Activated CD8-positive, alpha-beta memory T cell treated with anti-CD3 and anti-CD28 coated beads, Interleukin-2, amount 50 U/mL, for 1 hour (primary cell): ENCODE measurements around the gene HAL.

Source experiments
- DNase-seq: peaks from one replicate; pipeline ENCODE4 v3.0.0-alpha.2; 2020; ENCODE audit errors: extremely low read depth

The HAL gene

DNA sequence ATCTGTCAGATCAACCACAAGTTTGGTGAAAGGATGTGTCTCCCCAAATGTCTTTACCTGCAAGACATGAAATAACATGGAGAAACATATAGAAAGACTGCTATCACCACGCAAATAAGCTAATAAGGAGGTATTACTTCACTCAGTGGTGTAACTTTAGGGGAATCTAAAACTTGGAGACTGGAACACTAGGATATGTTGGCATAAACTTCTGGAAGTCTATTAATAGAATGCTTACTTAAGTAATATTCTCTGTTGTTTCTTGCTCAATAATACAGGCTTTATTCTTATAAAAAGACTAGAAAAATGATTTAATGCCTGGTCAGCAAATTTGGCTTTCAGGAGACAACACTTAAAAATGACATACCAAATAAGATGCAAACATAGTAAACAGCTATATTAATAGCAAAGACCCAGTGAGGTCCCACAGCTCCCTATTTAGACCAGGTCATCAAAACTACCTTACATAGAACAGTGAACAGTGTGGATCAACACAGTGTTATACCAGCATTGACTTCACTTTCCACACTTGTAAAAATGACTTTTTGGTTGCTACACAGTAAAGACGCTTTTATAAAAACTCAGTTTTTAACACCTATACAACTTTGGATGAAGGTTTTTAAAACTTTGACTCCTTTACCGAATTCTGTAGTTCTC, 18.9 kb upstream of the HAL start:
- DNase-seq = no peak

DNA sequence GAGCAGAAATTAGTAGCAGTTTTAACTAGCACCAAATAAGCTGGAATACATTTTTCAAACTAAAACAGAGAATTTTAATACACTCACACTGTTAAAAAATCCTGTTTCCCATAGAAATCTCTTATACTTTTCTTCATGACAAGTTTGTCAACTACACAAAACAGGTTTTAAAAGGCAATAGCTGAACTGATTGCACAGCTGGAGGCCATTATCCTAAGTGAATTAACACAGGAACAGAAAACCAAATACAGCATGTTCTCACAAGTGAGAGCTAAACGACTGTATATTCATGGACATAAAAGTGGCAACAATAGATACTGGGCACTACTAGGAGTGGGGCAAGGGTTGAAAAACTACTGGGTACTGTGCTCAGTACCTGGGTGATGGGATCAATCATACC, 11.6 kb upstream of the HAL start:
- DNase-seq = no peak

DNA sequence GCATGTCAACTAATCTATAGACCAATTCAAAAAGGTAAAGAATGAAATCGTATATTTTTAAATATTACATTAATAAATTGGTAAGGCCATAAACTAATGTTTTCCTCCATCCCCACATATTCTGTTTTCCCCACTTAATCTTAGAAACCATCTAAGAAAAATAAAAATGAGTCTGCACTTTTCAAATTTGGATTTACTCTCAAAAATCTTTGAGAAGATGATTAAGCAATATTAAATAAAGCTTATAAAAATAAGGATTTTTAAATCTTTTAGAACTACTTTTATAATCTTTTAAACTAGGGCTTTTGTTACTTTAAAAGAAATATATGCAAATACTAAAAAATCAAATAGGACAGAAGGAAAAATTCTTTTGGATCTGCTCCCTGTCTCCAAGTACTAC, 10.6 kb upstream of the HAL start:
- no peak for DNase-seq

DNA sequence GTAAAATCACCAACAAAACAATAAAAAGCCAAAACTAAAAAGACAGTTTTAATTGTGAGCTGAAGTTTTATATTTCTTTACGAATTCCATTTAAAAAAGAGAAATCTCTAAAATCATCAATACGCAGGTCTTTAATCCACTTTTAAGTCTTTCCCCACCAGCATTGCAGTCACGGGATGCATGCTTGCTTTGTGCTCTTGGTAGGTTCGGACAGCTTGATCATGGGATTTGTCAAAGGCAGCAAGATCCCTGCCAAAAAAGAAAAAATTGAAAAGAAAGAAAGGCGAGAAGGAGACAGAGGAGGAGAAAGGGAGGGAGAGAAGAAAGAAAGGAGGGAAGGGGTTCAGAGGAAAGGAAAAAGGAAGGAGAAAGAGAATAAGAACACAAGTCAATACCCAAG, 4.7 kb upstream of the HAL start:
- DNase-seq = no peak

DNA sequence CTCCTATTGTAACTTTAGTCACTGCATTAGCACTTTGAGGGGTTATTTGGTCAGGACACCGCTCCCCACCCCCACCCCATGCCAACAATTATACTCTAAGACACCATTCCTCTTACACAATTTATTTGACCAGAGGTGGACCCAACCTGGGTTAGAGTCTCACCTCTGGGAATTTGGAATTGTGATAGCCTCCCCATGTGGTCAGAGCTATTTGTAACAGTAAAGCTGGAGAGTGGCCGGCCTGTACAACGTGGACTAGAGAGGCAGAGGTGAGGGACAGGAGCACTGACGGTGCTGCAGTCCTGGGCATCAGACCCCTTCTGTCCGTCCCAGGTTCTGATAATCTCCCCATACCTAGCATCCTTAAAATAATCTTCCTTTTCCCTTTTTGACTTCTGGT, 3.3 kb upstream of the HAL start:
- no peak for DNase-seq

DNA sequence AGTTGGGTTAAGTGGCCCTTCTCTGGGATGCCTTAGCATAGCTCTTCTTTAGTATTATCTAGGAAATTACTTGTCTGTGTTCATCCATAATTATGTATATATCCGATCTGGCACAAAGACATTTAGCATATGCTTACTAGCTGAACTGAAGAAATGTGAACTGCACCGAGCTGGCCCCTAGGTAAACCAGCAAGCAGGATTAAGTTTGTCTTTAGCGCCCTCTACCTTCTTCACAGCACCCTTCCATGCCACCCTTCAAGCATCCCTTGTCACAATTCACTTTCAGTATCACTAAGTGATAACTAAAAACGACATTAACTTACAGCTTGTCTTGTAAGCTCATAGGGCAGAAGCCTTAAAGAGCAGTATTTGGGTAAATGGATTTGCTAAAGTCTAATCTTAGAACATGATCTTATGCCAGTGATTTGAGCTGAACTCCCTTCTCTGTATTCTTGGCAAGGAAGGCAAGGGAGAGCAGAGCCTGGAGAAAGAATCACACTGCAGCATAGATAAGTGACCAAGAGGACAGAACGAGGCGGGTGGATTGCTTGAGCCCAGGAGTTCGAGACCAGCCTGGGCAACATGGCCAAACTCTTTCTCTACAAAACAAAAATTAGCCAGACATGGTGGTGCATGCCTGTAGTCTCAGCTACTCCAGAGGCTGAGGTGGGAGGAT, 2.6 kb upstream of the HAL start:
- DNase-seq = peak; percentile 13

DNA sequence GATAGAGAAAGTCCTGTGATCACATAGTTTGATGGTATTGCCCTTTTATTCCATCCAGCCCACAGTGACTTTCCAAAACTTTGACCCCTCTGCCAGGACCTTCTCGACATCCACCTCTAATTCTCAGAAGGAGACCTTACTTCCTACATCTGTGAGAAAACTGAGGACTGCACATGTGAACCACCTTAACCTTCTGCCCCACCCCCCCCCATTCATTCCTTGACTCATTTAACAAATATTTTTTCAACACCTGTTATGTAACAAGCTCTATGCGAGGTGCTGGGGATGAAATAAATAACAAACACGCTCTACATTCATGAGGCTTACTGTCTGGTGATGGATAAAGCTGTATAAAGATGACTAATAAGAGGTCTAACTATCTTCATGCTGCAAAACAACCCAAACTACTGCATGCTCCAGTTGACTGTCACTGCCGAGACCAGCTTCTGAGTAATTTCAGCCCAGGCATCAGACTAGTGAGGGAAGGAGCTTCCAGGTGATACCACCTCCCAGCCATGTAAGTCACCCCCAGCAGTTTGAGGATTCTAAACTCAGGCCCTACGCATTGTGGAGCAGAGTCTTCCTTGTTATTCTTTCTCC, 1.9 kb upstream of the HAL start:
- no peak for DNase-seq

DNA sequence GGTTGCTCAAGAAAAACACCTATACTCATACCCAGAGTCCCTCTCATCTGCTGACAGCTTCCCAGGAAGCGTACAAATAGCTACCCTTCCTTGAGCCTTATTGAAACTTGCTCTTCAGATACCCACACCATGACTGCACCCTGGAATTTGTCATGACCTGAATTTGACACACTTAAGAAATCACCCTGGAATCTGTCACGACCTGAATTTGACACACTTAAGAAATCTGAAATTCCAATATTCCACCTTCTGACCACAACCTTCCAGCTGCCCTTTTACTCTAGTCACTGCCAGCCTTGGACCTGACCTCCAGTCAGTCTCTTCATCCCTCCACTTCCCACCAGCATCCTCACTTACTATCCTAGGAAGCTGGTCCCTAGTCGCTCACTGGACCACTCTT, 1.1 kb upstream of the HAL start:
- no peak for DNase-seq

DNA sequence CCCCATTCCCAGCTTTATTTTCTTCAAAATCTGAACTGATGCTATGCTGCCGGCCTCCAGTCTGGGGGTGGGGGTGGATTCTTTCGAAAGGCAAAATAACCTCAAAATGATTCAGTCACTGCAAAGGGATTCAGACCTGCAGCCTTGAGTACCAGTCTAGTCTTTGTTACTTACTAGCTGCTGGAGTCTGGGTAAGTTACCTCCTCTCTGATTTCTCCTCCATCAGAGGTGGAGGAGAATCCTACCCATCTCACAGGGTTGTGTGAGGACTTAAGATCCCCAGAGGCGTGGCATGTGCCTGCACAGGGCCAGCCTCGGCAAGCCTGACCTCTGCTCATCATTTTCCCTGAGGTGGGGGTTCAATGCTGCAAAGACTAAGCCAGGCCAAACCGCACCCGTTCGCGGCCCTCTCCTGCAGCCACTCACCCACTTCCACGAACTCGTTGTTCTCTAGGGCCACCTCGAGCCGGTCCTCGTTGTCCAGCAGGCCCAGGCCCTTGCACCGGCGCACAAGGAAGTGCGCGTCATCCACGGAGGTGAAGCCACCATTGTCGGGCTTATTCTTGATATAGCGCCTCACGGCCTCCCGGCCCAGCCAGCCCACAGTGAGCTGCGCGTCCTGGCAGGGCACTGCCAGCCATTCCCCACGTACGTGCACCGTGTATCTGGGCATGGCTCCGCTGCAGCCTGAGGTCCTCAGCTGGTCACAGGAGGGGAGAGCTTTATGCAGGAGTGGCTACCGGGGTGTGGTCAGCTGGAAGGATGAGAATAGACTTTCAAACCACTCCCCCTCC, 709 bp downstream of the HAL start:
- DNase-seq = no peak

DNA sequence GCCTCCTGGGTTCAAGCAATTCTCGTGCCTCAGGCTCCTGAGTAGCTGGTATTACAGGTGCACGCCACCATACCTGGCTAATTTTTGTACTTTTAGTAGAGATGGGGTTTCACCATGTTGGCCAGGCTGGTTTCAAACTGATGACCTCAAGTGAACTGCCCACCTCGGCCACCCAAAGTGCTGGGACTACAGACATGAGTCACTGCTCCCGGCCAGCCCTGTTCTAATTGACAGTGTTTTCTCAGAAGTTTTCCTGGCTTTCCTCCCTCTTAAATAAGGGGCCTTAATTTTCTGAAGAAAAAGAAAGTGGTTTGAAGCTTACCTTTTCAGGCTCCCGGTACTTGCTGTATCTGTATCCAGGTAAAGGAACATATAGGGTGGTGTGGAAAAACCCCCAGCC, 1.7 kb downstream of the HAL start:
- DNase-seq = no peak

DNA sequence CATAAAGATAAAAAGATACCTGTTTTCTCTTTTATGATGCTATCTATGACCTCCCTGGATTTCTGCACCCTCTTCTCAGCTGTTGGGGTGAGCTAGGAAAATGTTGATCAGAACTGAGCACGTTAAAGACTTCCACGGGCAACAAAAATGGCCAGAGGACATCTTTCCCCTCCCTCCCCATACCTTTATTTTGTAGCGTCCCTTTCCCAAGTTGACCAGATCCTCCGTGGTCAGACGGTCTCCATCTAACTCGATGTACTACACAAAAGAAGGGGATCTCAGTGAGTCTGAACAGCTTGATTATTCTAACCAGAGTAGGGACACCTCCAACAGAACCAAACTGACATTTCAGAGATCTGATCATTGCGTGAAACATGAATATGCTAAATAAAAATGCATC, 2.2 kb downstream of the HAL start:
- DNase-seq = no peak

DNA sequence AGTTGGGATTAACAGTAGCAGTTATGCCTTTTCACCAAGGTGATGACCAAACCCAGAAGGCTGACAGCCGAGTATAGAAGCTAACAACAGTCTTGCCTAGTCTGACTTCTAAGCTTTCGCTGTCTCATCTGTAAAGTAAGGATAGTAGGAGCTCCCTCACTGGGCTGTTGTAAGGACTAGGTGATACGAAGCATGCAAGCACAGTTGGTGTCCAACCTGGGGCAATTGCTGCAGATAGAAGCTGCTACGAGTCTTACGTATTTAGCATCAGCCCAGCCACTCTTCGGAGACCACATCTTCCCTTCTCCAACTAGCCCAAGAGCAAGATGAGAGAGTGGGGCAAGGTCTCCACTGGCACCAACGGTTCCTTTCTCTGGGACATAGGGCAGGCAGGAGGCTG, 6.0 kb downstream of the HAL start:
- no peak for DNase-seq

DNA sequence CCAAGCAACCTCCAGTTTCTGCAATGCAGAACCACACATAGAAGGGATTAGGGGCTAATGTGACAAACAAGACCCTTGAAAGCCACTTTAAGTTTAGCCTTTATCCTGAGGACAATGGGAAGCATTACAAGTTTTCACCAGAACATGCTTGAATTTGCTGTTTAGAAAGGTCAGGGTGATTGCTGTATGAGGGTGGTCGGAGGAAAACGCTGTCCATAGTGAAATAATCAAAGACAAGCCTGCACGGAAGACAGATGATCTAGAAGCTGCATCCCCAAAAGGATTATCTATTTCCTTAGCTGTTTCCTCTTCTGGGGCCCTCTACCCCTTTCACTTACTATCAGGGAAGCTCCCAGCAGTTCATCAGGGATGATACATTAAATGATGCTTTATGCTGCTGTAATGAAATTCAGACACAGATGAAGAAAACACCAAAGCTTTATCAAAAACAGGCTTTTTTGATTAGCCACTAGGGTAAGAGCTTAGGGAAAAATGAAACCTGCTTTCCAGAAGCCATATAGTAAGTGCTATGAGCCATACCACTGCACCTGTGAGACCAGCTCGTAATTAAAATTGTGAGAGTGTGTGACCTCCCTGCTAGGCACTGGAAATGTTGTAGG, 6.5 kb downstream of the HAL start:
- DNase-seq = no peak

DNA sequence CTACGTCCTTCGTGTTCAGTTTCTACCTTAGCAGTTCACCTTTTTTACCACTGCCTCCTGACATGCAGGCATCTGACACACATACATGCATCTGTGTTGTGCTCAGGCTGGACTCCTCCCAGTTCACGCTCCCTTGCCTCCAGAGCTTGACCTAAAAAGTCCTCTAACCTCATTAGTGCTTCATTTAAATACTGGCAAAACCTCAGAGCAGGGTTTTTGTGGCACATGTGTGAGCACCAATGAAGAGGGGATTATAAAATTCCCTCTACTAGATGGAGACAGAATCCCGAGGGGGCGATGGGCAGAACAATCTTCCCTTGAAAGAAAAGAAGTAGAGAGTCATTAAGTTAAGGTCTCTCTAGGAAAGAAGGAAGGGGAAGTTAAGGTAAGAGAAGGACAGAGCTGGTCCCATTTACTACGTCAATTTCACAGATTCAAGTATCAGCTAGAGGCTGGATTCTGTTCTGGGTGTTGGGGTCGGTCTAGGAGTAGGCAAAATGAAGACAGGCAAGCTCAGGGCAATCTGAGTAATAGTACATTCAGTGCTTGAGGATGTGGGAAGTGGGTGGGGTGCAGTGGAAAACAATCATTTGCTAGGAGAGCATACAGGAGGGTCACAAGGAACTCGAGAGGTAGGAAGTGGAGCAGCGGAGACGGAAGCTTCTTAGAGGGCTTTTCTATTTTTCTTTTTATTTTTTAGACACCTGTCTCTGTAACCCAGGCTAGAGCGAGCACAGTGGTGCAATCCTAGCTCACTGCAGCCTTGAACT, 7.5 kb downstream of the HAL start:
- DNase-seq = no peak

DNA sequence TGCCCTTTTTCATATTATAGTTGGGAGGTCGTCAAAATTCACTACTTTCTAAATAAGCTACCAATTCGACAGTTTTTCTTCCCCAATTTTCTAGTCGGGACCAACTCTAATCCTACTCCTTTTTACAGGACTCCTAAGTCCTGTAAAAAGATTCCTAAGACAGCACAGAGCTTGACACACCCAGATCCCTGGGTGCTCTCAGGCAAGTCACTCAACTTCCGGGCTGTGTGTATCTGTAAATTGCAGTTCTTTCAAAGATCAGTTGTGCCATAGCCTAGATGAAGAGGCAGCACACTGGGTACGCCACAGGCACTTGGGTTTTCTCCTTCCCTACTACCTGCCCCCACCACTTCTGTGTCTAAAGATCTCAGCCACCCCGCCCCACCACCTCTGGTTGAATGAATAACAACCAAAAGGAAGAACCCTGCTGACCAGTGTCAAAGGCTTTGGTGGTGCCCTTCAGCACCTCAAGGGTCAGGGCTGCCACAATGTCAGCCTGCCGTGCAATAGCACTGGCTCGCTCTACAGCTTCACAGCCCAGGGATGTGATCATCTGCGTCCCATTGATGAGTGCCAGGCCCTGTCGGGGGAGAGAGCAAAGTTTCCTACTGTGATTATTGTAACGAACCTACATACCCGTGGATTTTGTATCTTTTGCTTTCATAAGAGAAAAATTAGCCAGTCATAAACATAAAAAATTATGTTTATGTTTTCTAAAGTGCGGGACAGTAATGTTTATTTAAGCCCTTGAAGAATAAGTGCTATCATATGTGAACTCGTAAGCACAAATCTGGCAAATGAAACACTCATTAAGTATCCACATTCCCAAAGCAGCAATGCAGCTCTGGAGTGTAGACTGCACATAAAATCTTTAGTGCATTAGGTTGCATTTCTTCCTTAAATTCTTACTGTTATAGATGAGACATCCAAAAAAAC, 9.2 kb downstream of the HAL start:
- no peak for DNase-seq

DNA sequence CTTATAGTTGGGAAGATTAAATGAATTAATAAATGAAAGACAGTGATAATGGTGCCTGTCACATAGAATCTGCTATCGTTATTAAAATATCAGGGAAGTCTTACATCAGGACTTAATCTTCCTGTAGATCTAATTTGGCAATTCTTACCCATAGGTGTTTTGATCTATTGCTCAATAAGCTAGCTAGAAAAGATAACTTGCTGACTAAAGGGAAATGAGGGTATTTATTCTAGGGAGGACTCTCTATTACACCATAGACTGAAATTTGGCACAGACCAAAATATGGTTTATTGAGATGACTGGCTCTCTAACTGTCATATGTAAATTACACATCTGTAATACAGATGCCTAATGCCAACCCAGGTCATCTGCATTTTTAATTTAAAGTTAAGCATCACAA, 11.5 kb downstream of the HAL start:
- DNase-seq = no peak

DNA sequence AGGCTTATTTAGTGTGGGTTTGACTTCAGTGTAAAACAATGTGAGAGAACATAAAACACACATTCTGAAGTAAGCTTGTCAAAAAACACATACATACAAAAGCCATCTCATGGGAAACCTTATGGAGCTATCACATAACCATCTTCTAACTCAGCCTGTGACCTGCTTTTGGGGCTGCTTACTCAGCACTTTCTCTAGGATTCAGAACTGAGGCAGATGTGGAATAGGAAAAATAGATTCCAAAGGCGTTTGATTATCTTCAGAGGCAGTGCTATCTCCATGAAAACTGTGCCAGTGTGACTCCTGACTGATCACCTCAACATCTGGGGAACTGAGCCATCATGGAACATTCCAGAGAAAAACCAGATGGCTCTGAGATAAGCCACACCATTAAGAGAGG, 13.5 kb downstream of the HAL start:
- no peak for DNase-seq

DNA sequence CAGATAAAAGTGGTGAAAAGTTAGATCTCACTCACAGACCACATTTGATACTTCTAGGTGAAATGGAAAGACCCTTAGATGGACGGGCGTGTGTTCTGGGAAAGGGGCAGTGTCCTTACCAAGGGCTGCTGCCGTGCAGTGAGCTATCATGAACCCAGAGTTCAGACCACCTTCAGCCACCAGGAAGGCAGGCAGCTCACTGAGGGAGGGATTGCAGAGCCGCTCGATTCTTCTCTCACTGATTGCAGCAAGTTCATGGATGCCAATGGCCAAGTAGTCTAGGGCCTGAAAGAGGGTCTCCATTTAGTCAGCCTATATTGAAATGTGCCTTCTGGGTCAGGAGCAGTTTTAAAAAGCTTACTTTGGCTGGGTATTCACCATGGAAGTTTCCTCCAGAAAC, 15.7 kb downstream of the HAL start:
- DNase-seq = no peak

DNA sequence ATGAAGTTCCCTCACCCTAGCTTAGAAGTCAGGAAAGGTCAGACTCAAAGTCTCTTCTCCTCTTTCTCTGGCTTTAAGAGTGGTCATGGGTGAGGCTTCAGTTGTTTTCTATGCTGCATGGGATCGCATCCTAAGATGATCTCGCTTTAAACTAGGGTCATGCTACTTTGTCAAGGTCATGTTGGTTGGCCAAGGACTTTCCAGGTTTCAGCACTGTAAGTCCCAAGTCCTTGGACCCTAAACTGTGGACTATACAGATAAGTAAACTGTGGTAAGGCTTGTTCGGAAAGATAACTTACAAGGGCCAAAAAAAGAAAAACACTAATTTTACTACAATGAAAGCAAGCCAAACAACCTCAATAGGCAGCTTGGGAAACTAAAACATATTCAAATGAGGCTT, 17.4 kb downstream of the HAL start:
- DNase-seq = no peak

DNA sequence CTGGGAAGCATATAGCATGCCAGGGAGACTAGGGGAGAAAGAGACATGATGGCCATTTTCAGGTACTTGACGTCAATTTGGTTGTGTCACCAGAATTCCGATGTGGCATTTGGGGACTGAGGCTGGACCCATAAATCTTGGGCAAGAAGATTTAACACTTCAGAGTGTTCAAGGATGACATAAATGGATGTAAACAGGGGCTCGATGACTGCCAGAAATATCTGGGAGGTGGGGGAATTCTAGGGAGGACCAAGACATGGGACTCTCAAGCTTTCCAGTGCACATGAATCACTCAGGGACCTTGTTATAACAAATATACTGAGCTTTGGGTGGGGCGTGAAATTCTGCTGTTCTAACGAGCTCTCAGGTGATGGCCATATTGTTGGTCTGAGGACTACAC, 17.8 kb downstream of the HAL start:
- DNase-seq = no peak
